Renal cortex interstitium (tissue), 11 donors: ENCODE results near the gene DIAPH2. TPM values are rescaled to one million over a fixed set of nuclear protein-coding genes. Genes with fewer than 3 reads are reported as not detected.

Source experiments
- DNase-seq, 11 donors: peaks; one replicate each; pipeline ENCODE4 v3.0.0-alpha.2; 2013; ENCODE audit warnings: low read depth in 9 of 11, low spot score in 4 of 11; ENCODE audit errors: extremely low read depth in 1 of 11
- polyA plus RNA-seq, 3 donors: library from polyadenylated mRNA; unstranded; fragments of 120-200 nt; gene quantifications; one replicate each; pipeline ENCODE4 v1.2.1, GENCODE V29; 2013; ENCODE audit not compliant: insufficient read length in 3 of 3

Gene DIAPH2
- polyA plus RNA-seq, 3 donors, result 7.8 to 8.9 (median 8.7) TPM

GRCh38 chrX:97096385-97096784 lies 411.7 kb downstream of the DIAPH2 start:
- DNase-seq, result no peak

- no peak for DNase-seq
Measured at GRCh38 chrX:97102938-97103337, 418.3 kb downstream of the DIAPH2 start.

- DNase-seq, result no peak
Measured at GRCh38 chrX:97109730-97110129, 425.1 kb downstream of the DIAPH2 start.

DNA sequence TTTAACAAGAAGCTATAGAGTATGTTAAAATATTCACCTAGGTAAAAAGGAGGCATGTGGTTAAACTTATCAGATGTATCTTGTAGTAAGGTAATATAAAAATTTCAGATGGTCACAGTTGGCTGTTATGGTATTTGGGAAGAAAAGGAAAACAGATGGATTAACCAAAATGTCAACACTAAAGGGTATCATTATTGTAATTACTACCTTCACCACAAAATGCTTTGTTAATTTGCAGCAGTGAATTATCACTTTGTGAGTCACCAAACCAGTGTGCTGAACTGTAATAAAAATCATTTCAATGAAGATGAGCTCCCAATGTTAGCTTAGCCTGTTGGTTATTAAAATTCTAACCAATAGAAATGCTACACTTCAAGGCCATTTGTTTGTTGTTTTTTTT lies 432.9 kb downstream of the DIAPH2 start:
- DNase-seq, result no peak

DNA sequence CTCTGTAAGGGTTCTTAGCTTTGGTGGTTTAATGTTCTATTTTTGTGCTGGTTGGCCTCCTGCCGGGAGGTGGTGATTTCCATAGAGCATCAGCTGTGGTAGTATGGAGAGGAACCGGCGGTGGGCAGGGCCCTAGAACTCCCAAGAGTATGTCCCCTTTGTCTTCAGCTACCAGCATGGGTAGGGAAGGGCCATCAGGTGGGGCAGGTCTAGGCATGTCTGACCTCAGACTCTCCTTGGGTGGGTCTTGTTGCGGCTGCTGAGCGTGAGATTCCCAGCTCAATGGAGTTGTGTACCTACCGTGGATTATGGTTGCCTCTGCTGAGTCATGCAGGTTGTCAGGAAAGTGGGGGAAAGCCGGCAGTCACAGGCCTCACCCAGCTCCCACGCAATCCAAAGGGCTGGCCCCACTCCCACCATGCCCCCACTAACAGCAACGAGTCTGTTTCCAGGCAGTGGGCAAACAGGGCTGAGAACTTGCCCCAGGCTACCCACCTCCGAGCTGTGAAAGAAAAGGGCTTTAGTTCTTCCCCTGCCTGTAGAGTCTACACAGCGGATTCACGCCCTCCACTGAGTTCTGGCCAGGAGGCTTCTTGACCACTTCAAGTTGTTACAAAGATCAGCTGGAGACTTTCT lies 434.9 kb downstream of the DIAPH2 start:
- no peak for DNase-seq

- DNase-seq, result no peak
Measured at GRCh38 chrX:97123001-97123400, 438.4 kb downstream of the DIAPH2 start.

DNA sequence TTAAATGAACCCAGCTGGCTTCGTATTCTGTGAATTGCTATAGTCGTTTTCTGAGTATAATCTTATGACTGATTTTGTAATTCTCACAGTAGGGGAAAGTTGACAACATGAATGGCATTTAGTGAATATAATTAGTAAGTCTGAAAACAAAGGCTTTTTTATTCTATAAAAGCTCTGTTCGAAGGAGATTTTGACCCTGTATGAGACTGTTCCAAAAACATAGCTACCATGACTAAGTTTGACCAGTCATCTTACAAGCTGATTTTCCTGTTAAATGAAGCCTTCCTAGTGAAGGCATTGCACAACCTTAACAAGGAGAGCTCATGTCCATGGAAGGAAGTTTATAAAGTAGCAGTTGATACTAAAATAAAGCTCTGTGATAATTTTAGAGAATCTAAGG lies 441.4 kb downstream of the DIAPH2 start:
- DNase-seq, result no peak

DNA sequence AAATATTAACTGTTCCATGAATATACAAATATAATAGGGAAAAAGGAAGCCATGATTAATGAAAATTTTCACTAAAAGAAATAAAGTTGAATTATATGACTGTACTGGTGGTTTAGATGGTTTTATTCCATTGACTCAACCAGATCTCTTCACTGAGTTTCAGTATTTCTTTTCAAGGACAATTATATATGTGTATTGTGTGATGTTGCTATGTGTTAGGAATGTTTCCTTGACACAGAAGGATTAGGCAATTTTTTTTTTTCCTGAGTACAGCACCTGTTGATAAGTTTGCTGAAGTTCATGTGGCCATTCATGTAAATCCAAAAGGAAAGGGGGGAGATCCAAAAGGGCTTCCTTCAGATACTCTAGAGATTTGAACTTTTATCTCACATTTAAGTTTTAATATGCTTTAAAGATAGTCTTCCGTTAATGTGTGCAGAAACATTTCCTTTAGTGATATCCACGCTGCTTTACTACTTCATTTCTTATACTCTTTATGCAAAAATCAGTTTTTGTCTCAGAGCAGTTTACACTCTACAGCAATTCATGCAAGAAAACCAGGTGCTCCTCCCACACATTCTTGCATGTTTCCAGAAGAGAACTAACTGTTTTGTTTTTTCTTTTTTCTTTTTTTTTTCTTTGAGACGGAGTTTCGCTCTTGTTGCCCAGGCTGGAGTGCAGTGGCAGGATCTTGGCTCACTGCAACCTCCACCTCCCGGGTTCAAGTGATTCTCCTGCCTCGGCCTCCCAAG lies 448.2 kb downstream of the DIAPH2 start:
- peak in 1 of 11 donors; percentile 11 for DNase-seq

- no peak for DNase-seq
Measured at GRCh38 chrX:97145934-97146333, 461.3 kb downstream of the DIAPH2 start.

- no peak for DNase-seq
Measured at GRCh38 chrX:97155816-97156215, 471.2 kb downstream of the DIAPH2 start.

DNA sequence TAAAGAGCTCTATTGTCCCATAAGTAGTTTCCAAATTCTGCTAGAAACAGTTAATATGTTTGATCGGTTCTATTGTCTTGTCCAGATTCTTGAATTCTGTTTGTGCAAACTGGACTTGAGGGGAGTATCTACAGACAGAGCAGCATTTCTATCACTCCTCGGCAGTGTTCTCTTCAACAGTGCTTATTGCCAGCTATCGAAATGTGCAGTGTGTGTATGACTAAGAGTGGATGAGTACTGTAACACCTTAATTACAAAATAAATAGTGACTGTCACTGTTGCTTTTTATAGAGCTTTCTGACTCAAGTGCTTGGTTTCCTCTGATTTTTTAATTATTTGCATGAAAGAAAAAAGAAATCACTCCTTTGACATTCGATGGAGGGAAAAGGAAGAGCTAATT lies 473.6 kb downstream of the DIAPH2 start:
- no peak for DNase-seq

GRCh38 chrX:97159916-97160800 lies 475.5 kb downstream of the DIAPH2 start:
- DNase-seq, result no peak

DNA sequence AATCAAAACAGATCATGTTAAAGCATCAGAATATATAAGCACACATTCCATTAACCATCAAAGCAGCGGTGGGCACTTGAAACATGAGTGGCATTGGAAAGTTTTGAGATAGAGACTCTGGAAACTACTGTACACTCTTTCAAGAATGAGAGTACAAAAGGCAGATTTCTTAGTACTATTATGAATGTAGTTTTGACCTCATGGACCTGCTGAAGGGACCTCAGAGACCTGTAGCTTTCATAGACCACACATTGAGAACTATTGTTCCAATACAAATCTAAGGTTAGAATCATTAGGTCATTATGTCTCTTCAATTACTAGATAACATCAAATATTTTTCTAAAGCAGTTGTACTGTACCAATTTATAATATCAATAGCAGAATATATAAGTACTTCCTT lies 482.7 kb downstream of the DIAPH2 start:
- DNase-seq, result no peak

- no peak for DNase-seq
Measured at GRCh38 chrX:97168646-97169045, 484.0 kb downstream of the DIAPH2 start.

- no peak for DNase-seq
Measured at GRCh38 chrX:97175147-97175546, 490.5 kb downstream of the DIAPH2 start.

DNA sequence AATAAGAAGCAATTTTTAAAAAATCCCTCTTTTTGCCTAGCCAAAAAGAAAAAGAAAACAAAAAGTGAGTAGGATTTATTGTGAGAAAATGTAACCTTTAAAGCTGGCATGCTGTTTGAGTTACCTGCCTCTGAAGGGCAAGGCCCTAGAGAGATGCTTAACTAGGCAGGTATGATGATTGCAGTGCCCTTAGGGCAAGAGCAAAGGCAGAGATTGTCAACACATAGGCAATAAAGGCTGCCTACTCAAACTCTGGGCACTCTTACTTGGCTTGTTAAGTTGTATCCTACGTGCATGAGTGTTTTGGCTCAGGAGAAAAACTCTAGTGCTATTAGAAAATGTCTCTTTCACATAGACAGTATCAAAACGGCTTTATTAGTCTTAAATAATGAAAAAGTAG lies 505.0 kb downstream of the DIAPH2 start:
- DNase-seq, result no peak

GRCh38 chrX:97199501-97199900 lies 514.9 kb downstream of the DIAPH2 start:
- DNase-seq, result no peak

DNA sequence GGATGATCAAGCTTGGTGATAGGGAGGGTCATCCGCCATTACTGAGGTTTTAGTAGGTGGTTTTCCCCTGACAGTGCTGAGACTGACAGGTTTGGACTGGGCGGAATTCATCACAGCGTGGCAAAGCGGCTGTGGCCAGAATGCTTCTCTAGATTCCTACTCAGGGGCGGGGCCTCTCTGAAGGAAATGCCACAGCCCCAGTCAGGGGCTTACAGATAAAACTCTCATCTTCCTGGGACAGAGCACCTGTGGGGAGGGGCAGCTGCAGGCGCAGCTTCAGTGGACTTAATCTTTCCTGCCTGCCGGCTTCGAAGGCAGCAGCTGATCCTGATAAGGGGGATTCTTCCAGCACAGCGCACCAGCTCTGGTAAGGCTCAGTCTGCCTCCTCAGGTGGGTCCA lies 515.8 kb downstream of the DIAPH2 start:
- no peak for DNase-seq

DNA sequence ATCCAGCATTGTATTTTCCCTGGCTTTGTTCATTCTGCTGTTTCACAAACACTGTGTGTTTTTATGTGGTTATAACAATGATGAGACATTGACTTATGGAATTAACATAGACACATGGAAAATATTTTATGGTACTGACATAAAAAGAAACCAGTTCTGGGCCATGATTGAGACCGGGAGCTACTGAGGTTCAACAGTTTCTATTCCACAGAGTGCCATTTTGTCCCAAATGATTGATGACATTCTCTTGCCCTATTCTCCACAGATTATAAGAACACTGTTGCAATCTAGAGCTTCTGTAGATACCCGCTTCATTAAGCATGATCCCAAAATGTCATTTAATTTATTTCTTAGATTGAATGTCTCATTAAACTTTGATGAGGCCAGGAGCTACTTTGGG lies 525.9 kb downstream of the DIAPH2 start:
- DNase-seq, result no peak

GRCh38 chrX:97211070-97211469 lies 526.4 kb downstream of the DIAPH2 start:
- no peak for DNase-seq
